Erythroblast (primary cell): ENCODE results near the gene GNAL.

Source experiments
- GATA1 ChIP-seq: IDR thresholded peaks from 2 replicates; pipeline ENCODE4 v1.6.1; 2011; ENCODE audit warnings: low read depth, mild to moderate bottlenecking, control low read depth, low read length, moderate library complexity
- POLR2A ChIP-seq: IDR thresholded peaks from 2 replicates; pipeline ENCODE4 v1.6.1; 2011; ENCODE audit warnings: mild to moderate bottlenecking, low read length

GRCh38 chr18:11785444-11786055, 96.5 kb downstream of the GNAL start:
- no peak for TF ChIP-seq POLR2A
- no peak for TF ChIP-seq GATA1
